Activated naive CD4-positive, alpha-beta T cell treated with anti-CD3 and anti-CD28 coated beads for 36 hours (primary cell): ENCODE measurements around the gene TFDP2. TPM values are rescaled to one million over a fixed set of nuclear protein-coding genes. Genes with fewer than 3 reads are reported as not detected.
"Not testable (repeated sequence)": the region's sequence is repeated elsewhere in the genome, so short reads cannot be mapped to it uniquely, and the experiment has no call there.

Source experiments
- CTCF ChIA-PET: fragments of 350-600 bp; sonication (Branson Sonifier 250); formaldehyde crosslinking; loops from one replicate; lab custom pipeline; 2021; ENCODE audit warnings: antibody characterized with exemption; lab: Charles Lee
- DNase-seq: peaks from one replicate; pipeline ENCODE4 v3.0.0-alpha.2; 2020
- H3K27ac Mint-ChIP-seq: one replicate; pipeline ENCODE4 v1.8.0; 2021; ENCODE audit warnings: mild to moderate bottlenecking, mixed read lengths
- H3K27me3 Mint-ChIP-seq: one replicate; pipeline ENCODE4 v1.8.0; 2021; ENCODE audit warnings: low read depth, mixed read lengths
- H3K36me3 Mint-ChIP-seq: one replicate; pipeline ENCODE4 v1.8.0; 2021; ENCODE audit warnings: low read depth, mixed read lengths
- H3K4me1 Mint-ChIP-seq: one replicate; pipeline ENCODE4 v1.8.0; 2021; ENCODE audit warnings: low read depth, mixed read lengths
- H3K4me3 Mint-ChIP-seq: one replicate; pipeline ENCODE4 v1.8.0; 2021; ENCODE audit warnings: mild to moderate bottlenecking, moderate library complexity, mixed read lengths
- H3K9me3 Mint-ChIP-seq: one replicate; pipeline ENCODE4 v1.8.0; 2021; ENCODE audit warnings: mixed read lengths
- intact Hi-C: fragments of 100-400 bp; cut with micrococcal nuclease; formaldehyde crosslinking; loops from one replicate; pipeline ENCODE4 v1.15.1; 2023
- total RNA-seq, 2 experiments: library from RNA; stranded (reverse); gene quantifications; one replicate each; pipeline ENCODE4 v1.2.3, GENCODE V29; 2021

TFDP2 gene
- total RNA-seq, 2 experiments from 2014 or later, result 23.0 to 25.0 TPM

- no peak overlapping the region for H3K27ac Mint-ChIP-seq
- H3K4me1 Mint-ChIP-seq, result peaks cover 4% of the 10 kb centered on the region
- no peak for DNase-seq
- no peak overlapping the region for H3K4me3 Mint-ChIP-seq
- no peaks in the 10 kb centered on the region for H3K9me3 Mint-ChIP-seq
- CTCF ChIA-PET, result interaction anchor here (1.1 kb wide), 2 partner anchors 8 kb away, joined by 3 to 5 read pairs; no protein-coding TSS in a partner anchor
- intact Hi-C loops, result no loop called here
- H3K27me3 Mint-ChIP-seq, result no peaks in the 10 kb centered on the region
- H3K36me3 Mint-ChIP-seq, result peaks cover 1% of the 10 kb centered on the region
Observed at GRCh38 chr3:142120707-142121106, 28.6 kb downstream of the TFDP2 start.

DNA sequence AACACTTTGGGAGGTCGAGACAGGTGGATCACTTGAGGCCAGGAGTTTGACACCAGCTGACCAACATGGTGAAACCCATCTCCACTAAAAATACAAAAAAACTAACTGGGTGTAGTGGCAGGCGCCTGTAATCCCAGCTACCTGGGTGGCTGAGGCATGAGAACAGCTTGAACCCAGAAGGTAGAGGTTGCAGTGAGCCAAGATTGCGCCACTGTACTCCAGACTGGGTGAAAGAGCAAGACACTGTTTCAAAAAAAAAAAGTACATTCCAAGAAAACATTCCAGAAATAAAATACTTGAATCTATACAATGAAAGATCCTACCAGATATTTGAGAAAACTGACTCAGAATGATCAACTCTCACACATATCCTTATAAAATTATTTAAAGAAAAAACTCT is 30.4 kb downstream of the TFDP2 start:
- Mint-ChIP-seq H3K27ac (no peak overlapping the region), H3K9me3 (no peaks in the 10 kb centered on the region), H3K36me3 (peaks cover 1% of the 10 kb centered on the region), H3K27me3 (no peaks in the 10 kb centered on the region), H3K4me1 (peaks cover 4% of the 10 kb centered on the region), H3K4me3 (no peak overlapping the region)
- no peak for DNase-seq
- intact Hi-C loops, result no loop called here
- CTCF ChIA-PET, result interaction anchor here (0.7 kb wide), 1 partner anchor 161 kb away, joined by 4 read pairs; no protein-coding TSS in a partner anchor

DNA sequence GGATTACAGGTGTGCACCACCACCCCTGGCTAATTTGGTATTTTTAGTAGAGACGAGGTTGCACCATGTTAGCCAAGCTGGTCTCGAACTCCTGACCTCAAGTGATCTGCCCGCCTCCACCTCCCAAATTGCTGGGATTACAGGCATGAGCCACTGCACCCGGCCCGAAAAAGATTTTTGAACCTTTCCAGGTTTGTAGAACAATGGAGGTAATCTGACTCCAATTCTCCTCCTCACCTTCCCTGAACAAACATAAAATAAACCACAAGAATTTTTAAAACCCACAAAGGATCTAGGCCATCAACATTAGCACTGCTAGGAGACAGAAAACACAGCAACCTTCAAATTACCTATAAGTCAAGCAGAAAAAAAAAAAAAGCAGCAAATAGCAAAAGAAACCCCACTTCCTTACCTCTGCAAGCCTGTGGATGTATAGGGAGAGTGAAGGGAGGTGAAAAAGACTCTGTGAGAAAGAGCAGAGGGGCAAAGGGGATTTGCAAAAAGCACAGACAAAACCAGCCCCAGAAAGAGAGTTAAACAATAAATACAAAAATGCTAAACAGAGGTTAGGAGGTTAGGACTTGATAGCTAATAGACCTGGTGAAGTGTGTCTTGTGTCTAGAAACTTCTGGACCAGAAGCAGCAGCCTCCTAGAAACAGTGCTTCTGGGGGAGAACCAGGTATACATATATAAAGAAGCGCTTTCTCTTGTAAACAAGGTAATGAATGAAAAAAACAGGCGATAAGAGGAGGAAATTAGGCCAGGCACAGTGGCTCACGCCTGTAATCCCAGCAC is 32.1 kb downstream of the TFDP2 start:
- Mint-ChIP-seq H3K9me3 (no peaks in the 10 kb centered on the region), H3K27me3 (no peaks in the 10 kb centered on the region), H3K27ac (no peak overlapping the region), H3K36me3 (peaks cover 1% of the 10 kb centered on the region), H3K4me1 (peaks cover 4% of the 10 kb centered on the region), H3K4me3 (no peak overlapping the region)
- intact Hi-C loops, result no loop called here
- DNase-seq, result no peak
- CTCF ChIA-PET, result no interaction called here

GRCh38 chr3:142115867-142116668 is 33.3 kb downstream of the TFDP2 start:
- DNase-seq, result no peak
- Mint-ChIP-seq H3K4me1 (peaks cover 7% of the 10 kb centered on the region), H3K27ac (no peak overlapping the region), H3K27me3 (no peaks in the 10 kb centered on the region), H3K36me3 (peaks cover 1% of the 10 kb centered on the region), H3K4me3 (no peak overlapping the region), H3K9me3 (no peaks in the 10 kb centered on the region)
- intact Hi-C loops, result no loop called here
- CTCF ChIA-PET, result interaction anchor here (0.6 kb wide), 1 partner anchor 1139 kb away, joined by 3 read pairs; no protein-coding TSS in a partner anchor

DNA sequence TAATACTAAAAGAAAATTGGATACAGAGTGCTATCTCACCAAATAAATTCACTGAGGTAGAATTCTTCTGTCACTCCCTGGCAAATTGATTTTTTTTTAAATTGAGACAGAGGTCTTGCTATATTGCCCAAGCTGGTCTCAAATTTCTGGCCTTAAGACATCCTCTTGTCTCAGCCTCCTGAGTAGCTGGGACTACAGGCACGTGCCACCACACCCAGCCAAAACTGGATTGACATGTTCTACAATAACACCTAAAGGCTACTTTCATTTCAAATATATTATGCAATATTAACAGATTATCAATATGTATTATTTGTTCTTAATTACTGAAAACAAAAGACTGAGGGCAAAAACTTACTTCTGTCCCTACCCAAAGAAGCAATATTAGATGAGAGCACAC is 36.7 kb downstream of the TFDP2 start:
- H3K27ac Mint-ChIP-seq, result no peak overlapping the region
- H3K27me3 Mint-ChIP-seq, result no peaks in the 10 kb centered on the region
- CTCF ChIA-PET, result interaction anchor here (0.6 to 1.1 kb wide), 4 partner anchors 8 to 1361 kb away, joined by 3 to 5 read pairs (median 4); no protein-coding TSS in a partner anchor
- H3K4me3 Mint-ChIP-seq, result no peak overlapping the region
- peaks cover 1% of the 10 kb centered on the region for H3K36me3 Mint-ChIP-seq
- no peak for DNase-seq
- H3K9me3 Mint-ChIP-seq, result no peaks in the 10 kb centered on the region
- intact Hi-C loops, result no loop called here
- peaks cover 7% of the 10 kb centered on the region for H3K4me1 Mint-ChIP-seq

- H3K4me1 Mint-ChIP-seq, result peaks cover 5% of the 10 kb centered on the region
- no peaks in the 10 kb centered on the region for H3K36me3 Mint-ChIP-seq
- CTCF ChIA-PET, result no interaction called here
- no peak overlapping the region for H3K4me3 Mint-ChIP-seq
- intact Hi-C loops, result no loop called here
- no peaks in the 10 kb centered on the region for H3K27me3 Mint-ChIP-seq
- no peaks in the 10 kb centered on the region for H3K9me3 Mint-ChIP-seq
- H3K27ac Mint-ChIP-seq, result no peak overlapping the region
- DNase-seq, result no peak
Observed at GRCh38 chr3:142106548-142106947, 42.8 kb downstream of the TFDP2 start.

- intact Hi-C loops, result no loop called here
- Mint-ChIP-seq H3K9me3 (no peaks in the 10 kb centered on the region), H3K4me1 (peaks cover 2% of the 10 kb centered on the region), H3K4me3 (no peak overlapping the region), H3K27me3 (no peaks in the 10 kb centered on the region), H3K27ac (no peak overlapping the region), H3K36me3 (no peaks in the 10 kb centered on the region)
- CTCF ChIA-PET, result interaction anchor here (0.5 kb wide), 1 partner anchor 42 kb away, joined by 5 read pairs; no protein-coding TSS in a partner anchor
- DNase-seq, result no peak
Observed at GRCh38 chr3:142105991-142106390, 43.4 kb downstream of the TFDP2 start.

DNA sequence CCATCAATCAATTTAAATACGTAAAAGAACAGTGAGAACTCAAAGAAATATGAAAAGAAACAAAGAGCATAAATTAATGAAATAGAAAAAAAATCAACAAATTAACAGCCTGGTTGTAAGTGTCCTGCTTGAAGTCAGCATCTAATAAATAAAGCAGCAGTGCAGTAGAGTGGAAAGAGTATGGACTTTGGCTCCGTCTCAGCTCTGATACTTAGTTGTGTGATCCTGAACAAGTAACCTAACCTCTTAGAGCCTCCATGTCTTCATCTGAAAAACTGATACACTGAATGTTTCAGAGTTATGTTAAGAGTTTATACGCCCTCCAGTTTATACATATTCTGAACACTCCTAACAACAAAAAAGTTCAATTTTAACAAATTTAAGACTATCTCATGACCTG is 44.6 kb downstream of the TFDP2 start:
- H3K9me3 Mint-ChIP-seq, result no peaks in the 10 kb centered on the region
- H3K36me3 Mint-ChIP-seq, result no peaks in the 10 kb centered on the region
- DNase-seq, result no peak
- H3K4me1 Mint-ChIP-seq, result peaks cover 2% of the 10 kb centered on the region
- CTCF ChIA-PET, result no interaction called here
- intact Hi-C loops, result no loop called here
- H3K27me3 Mint-ChIP-seq, result no peaks in the 10 kb centered on the region
- H3K27ac Mint-ChIP-seq, result no peak overlapping the region
- H3K4me3 Mint-ChIP-seq, result no peak overlapping the region

DNA sequence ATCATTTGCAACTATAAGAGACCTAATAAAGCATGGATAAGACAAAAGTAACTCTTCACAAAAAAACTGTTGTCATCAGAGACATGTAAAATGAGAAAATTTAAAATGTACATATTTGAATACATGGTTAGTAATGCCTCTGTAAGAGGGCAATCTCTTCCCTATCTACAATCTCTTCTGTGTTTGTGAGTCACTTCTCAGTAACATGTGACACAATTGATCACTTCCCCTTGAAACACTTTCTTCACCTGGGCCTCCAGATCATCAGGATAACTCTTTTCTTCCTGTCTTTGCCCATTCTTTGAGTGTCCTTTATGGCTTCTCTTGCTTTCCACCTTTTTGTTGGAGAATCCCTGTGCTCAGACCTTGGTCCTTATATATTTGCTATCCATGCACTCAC is 50.4 kb downstream of the TFDP2 start:
- intact Hi-C loops, result no loop called here
- DNase-seq, result no peak
- CTCF ChIA-PET, result no interaction called here
- H3K27me3 Mint-ChIP-seq, result no peaks in the 10 kb centered on the region
- no peaks in the 10 kb centered on the region for H3K9me3 Mint-ChIP-seq
- no peaks in the 10 kb centered on the region for H3K36me3 Mint-ChIP-seq
- peaks cover 4% of the 10 kb centered on the region for H3K4me1 Mint-ChIP-seq
- H3K4me3 Mint-ChIP-seq, result no peak overlapping the region
- no peak overlapping the region for H3K27ac Mint-ChIP-seq

- no peaks in the 10 kb centered on the region for H3K27me3 Mint-ChIP-seq
- CTCF ChIA-PET, result no interaction called here
Observed at GRCh38 chr3:142097099-142097843, 52.1 kb downstream of the TFDP2 start.

GRCh38 chr3:142095841-142096240 is 53.5 kb downstream of the TFDP2 start:
- Mint-ChIP-seq H3K27me3 (no peaks in the 10 kb centered on the region), H3K36me3 (no peaks in the 10 kb centered on the region), H3K9me3 (no peaks in the 10 kb centered on the region), H3K4me1 (peaks cover 4% of the 10 kb centered on the region), H3K27ac (no peak overlapping the region), H3K4me3 (no peak overlapping the region)
- CTCF ChIA-PET, result interaction anchor here (0.7 kb wide), 1 partner anchor 154 kb away, joined by 3 read pairs; no protein-coding TSS in a partner anchor
- intact Hi-C loops, result no loop called here
- DNase-seq, result no peak

More at GRCh38 chr3:142097099-142097843, 52.1 kb downstream of the TFDP2 start:
- H3K36me3 Mint-ChIP-seq, result no peaks in the 10 kb centered on the region
- no peak overlapping the region for H3K4me3 Mint-ChIP-seq
- no peak overlapping the region for H3K27ac Mint-ChIP-seq
- no peaks in the 10 kb centered on the region for H3K9me3 Mint-ChIP-seq
- no peak for DNase-seq
- peaks cover 4% of the 10 kb centered on the region for H3K4me1 Mint-ChIP-seq
- intact Hi-C loops, result no loop called here

GRCh38 chr3:142088925-142089324 is 60.4 kb downstream of the TFDP2 start:
- DNase-seq, H3K9me3 Mint-ChIP-seq, H3K36me3 Mint-ChIP-seq, H3K4me3 Mint-ChIP-seq, H3K27me3 Mint-ChIP-seq, H3K27ac Mint-ChIP-seq, H3K4me1 Mint-ChIP-seq, intact Hi-C loops: not testable (repeated sequence)
- CTCF ChIA-PET, result interaction anchor here (0.7 kb wide), 1 partner anchor 358 kb away, joined by 4 read pairs; no protein-coding TSS in a partner anchor
